ENCODE measurements around the gene AAMDC. TPM values are rescaled to one million over a fixed set of nuclear protein-coding genes. Genes with fewer than 3 reads are reported as not detected.
A peak's percentile ranks its signal among the peaks of the same experiment; 100 is the strongest.

The AAMDC gene
- total RNA-seq, 1 donor from 2014 or later = 27.3 TPM

GRCh38 chr11:77806993-77807392 is 14.0 kb upstream of the AAMDC start:
- DNase-seq (no peak), ATAC-seq (no peak)
- intact Hi-C loops (cut with DNase I) = no loop called here
- Histone ChIP-seq H3K27me3 (no peaks in the 10 kb centered on the region), H3K4me3 (no peak overlapping the region), H3K27ac (no peak overlapping the region), H3K9me3 (no peaks in the 10 kb centered on the region), H3K36me3 (no peaks in the 10 kb centered on the region), H3K4me1 (peaks cover 5% of the 10 kb centered on the region)
- TF ChIP-seq, protein P1, sequence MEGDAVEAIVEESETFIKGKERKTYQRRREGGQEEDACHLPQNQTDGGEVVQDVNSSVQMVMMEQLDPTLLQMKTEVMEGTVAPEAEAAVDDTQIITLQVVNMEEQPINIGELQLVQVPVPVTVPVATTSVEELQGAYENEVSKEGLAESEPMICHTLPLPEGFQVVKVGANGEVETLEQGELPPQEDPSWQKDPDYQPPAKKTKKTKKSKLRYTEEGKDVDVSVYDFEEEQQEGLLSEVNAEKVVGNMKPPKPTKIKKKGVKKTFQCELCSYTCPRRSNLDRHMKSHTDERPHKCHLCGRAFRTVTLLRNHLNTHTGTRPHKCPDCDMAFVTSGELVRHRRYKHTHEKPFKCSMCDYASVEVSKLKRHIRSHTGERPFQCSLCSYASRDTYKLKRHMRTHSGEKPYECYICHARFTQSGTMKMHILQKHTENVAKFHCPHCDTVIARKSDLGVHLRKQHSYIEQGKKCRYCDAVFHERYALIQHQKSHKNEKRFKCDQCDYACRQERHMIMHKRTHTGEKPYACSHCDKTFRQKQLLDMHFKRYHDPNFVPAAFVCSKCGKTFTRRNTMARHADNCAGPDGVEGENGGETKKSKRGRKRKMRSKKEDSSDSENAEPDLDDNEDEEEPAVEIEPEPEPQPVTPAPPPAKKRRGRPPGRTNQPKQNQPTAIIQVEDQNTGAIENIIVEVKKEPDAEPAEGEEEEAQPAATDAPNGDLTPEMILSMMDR (IDR thresholded peaks at IDR 0.05) = no peak

DNA sequence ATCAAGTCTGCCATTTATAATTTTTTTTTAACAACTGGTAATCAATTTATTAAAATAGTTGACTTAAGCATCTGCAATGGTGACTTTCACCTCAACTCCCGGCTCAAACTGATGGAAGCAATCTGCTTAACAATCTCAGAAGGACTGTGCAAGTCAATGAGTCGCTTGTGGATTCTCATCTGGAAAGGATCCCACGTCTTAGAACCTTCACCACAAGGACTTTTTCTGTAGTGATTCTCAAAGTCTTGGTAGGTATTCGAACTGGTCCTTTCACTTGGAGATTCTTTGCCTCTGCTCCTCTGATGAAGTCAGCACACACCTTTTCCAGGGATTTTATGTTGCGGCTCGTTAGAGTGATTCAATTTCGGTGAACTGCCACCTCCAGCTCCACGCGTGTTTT is 7.7 kb upstream of the AAMDC start:
- Histone ChIP-seq H3K27me3 (no peaks in the 10 kb centered on the region), H3K27ac (no peak overlapping the region), H3K36me3 (peaks cover 7% of the 10 kb centered on the region), H3K4me3 (no peak overlapping the region), H3K9me3 (no peaks in the 10 kb centered on the region), H3K4me1 (peaks cover 13% of the 10 kb centered on the region)
- DNase-seq = no peak
- no peak for ATAC-seq
- TF ChIP-seq, protein P1 (IDR thresholded peaks at IDR 0.05) = no peak
- intact Hi-C loops (cut with DNase I) = no loop called here

DNA sequence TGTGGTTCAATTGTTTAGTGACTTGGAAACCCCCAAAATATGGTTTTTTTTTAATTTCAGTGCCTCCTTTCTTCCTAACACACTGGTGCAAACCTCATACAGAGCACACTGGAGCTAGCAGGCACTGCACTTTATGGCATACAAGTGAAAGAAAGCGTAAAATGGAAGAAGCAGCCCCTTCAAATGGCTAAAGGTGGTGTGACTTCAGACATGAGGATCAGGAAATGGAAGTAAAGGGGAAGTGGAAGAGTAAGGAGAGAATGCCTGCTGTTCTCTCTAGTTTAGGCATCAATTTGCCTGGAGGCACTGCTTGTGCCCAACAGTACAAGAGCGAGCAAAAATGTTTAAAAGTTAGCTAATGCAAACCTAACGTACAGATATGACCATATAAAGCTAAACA is 6.1 kb upstream of the AAMDC start:
- peaks cover 7% of the 10 kb centered on the region for H3K36me3 ChIP-seq
- intact Hi-C loops (cut with DNase I) = no loop called here
- no peak overlapping the region for H3K27ac ChIP-seq
- TF ChIP-seq, protein P1 (IDR thresholded peaks at IDR 0.05) = no peak
- no peaks in the 10 kb centered on the region for H3K9me3 ChIP-seq
- no peak for ATAC-seq
- no peak overlapping the region for H3K4me3 ChIP-seq
- peaks cover 22% of the 10 kb centered on the region for H3K4me1 ChIP-seq
- no peak for DNase-seq
- no peaks in the 10 kb centered on the region for H3K27me3 ChIP-seq

GRCh38 chr11:77815459-77815858 is 5.5 kb upstream of the AAMDC start:
- H3K27me3 ChIP-seq = no peaks in the 10 kb centered on the region
- H3K4me1 ChIP-seq = peaks cover 22% of the 10 kb centered on the region
- H3K4me3 ChIP-seq = no peak overlapping the region
- DNase-seq = no peak
- intact Hi-C loops (cut with DNase I) = no loop called here
- H3K9me3 ChIP-seq = no peaks in the 10 kb centered on the region
- H3K36me3 ChIP-seq = peaks cover 7% of the 10 kb centered on the region
- ATAC-seq = no peak
- H3K27ac ChIP-seq = no peak overlapping the region
- TF ChIP-seq, protein P1 (IDR thresholded peaks at IDR 0.05) = no peak

GRCh38 chr11:77819411-77819920 is 1.5 kb upstream of the AAMDC start:
- peak; percentile 65 for ATAC-seq
- intact Hi-C loops (cut with DNase I) = no loop called here
- peak overlapping the region; percentile 92 for H3K27ac ChIP-seq

More at GRCh38 chr11:77819411-77819920, 1.5 kb upstream of the AAMDC start:
- Histone ChIP-seq H3K4me1 (peaks cover 46% of the 10 kb centered on the region), H3K4me3 (peak overlapping the region; percentile 99), H3K9me3 (no peaks in the 10 kb centered on the region), H3K36me3 (no peaks in the 10 kb centered on the region), H3K27me3 (no peaks in the 10 kb centered on the region)
- peak; percentile 90 for DNase-seq
- TF ChIP-seq, protein P1 (IDR thresholded peaks at IDR 0.05) = peak; percentile 30
